GM21825 (cell line): Measurements from ENCODE around the gene ATG12.
"Not testable (repeated sequence)": the region's sequence is repeated elsewhere in the genome, so short reads cannot be mapped to it uniquely, and the experiment has no call there.

Source experiments
- ATAC-seq: cut with Tn5 transposase; IDR thresholded peaks from one replicate; pipeline ENCODE4 v1.9.1; 2021; ENCODE audit warnings: mild to moderate bottlenecking, moderate library complexity; ENCODE audit not compliant: unreplicated experiment

The ATG12 gene

GRCh38 chr5:115808066-115808465, 33.3 kb downstream of the ATG12 start:
- not testable (repeated sequence) for ATAC-seq

GRCh38 chr5:115807654-115808052, 33.7 kb downstream of the ATG12 start:
- ATAC-seq, result no peak

- ATAC-seq, result no peak
Measured at GRCh38 chr5:115806986-115807653, 34.2 kb downstream of the ATG12 start.

- no peak for ATAC-seq
Measured at GRCh38 chr5:115801984-115802383, 39.4 kb downstream of the ATG12 start.

GRCh38 chr5:115801152-115801551, 40.2 kb downstream of the ATG12 start:
- ATAC-seq, result no peak

- ATAC-seq, result no peak
Measured at GRCh38 chr5:115800108-115800507, 41.3 kb downstream of the ATG12 start.

GRCh38 chr5:115798252-115798651, 43.1 kb downstream of the ATG12 start:
- no peak for ATAC-seq

GRCh38 chr5:115796656-115797055, 44.7 kb downstream of the ATG12 start:
- no peak for ATAC-seq

- ATAC-seq, result no peak
Measured at GRCh38 chr5:115795700-115796099, 45.7 kb downstream of the ATG12 start.

GRCh38 chr5:115788440-115788839, 52.9 kb downstream of the ATG12 start:
- ATAC-seq, result no peak

GRCh38 chr5:115787426-115787825, 53.9 kb downstream of the ATG12 start:
- ATAC-seq, result no peak

GRCh38 chr5:115785381-115786065, 55.8 kb downstream of the ATG12 start:
- ATAC-seq, result no peak

- no peak for ATAC-seq
Measured at GRCh38 chr5:115778417-115778816, 62.9 kb downstream of the ATG12 start.
